ENCODE measurements around the gene COL28A1.
A peak's percentile ranks its signal among the peaks of the same experiment; 100 is the strongest.
"Not testable (repeated sequence)": the region's sequence is repeated elsewhere in the genome, so short reads cannot be mapped to it uniquely, and the experiment has no call there.

COL28A1 gene

DNA sequence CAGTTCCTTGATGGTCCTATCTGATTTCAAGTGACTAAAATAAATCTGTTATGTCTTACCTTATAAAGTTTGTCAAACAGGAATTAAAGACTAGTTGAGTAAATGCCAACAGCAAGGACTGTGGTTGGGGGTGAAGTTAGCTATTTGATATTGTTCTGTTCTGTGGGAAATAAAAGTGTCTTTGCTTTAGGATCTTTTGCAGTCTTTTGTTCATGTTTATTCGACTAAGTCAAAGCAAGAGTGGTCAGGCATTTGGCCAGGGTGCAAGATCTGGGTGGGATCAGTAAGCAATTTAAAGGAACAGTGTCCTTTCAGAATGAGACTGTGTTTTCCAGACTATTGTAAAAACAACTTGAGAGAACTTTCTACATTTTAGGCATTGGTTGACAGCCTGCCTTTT, at the start of gene COL28A1:
COL28A1 (minus strand) TSS at position 183 of the 400 bp plus-strand sequence. CDS start 2,998 bp downstream, outside the sequence.
- no peak for DNase-seq

DNA sequence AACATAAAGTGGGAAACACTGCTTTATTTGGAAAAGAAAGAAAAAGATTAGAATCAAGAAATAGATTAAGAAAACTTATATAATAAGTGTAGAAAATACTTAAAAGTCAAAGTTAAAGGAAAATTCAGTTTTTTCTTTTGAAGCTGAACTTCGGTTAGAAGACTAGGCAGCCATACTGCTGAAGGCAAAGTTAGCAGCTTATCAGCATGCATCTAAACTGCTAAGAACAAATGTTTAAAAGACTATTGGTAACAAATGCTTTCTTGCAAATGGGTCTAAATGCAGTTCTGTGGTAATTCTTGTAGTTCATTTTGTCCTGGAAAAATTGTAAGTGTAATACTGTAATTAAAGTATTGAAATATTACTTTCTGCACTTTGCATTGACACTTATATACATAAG, 49.0 kb upstream of the COL28A1 start:
- DNase-seq = no peak

DNA sequence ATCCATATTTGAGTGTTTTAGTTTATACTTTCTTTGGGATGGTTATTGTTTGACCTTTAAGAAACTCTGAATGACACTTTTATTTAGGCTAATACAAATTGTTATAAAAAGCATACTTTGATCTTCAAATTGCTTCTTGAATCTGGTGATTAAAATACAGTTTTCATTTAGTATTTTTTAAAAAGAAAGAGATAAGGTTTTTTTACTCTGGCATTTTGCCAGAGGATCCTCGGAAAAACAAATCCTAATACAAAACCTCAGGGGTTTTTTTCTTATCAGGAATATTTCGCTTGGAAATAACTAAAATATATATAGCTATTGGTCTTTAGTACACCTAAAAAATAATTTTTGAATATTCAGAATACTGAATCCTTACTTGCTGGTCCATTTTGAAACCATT, 48.1 kb upstream of the COL28A1 start:
- DNase-seq = no peak

DNA sequence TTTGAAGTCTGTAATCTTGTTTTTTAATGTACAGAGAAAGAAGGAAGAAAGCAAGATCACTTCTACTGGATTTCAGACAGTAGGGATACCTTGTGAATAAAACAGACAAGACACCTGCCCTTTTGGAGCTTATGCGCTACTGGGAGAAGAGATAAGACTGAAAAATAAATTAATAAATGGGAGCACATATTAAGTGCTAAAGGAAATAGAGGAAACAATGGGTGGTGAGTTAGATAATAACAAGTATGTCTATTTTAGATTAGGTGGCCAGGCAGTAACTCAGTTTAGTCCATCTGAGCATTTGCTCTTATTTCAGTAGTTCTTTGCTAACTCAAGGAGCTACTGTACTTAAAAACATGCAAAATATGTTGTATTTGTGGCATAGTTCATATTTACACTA, 46.9 kb upstream of the COL28A1 start:
- no peak for DNase-seq

DNA sequence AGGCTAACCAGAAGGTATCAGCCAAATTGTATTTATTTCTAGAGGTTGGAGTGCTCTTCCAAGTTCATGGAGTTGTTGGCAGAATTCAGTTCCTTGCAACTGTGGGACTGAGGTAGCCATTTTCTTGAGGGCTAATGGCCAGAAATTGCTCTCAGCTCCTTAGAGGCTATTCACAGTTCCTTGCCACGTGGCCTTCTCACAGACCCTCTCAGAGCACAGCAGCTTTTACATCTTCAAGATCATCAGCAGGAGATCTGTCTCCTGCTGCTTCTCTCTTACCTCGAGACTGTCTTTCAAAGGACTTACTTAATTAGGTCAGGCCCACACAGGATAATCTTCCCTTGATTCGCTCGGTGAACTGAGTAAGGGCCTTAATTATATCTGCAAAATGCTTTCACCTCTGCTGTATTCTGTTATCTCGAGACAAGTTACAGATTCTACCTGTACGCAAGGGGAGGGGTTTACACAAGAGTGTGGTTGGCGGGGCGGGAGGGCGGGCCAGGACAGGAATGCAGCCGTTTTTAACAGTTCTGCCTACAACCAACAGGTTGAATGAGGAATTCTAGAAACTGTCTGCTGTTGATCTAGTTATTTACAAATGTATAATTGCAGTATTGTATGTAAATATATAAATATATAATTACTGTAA, 46.0 kb upstream of the COL28A1 start:
- DNase-seq = no peak

DNA sequence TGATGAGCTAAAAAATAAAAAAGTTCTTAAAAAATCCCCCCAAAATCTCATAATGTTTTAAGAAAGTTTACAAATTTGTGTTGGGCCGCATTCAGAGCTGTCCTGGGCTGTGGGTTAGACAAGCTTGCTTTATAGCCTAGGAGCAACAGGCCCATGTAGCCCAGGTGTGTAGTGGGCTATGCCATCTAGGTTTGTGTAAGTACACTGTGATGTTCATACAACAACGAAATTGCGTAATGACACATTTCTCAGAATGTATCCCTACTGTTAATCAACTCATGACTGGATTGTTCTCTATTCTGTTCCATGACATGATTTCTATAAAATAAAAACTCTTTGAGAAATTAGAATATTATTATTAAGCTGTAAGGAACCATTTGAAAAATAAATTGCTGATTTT, 44.0 kb upstream of the COL28A1 start:
- no peak for DNase-seq

DNA sequence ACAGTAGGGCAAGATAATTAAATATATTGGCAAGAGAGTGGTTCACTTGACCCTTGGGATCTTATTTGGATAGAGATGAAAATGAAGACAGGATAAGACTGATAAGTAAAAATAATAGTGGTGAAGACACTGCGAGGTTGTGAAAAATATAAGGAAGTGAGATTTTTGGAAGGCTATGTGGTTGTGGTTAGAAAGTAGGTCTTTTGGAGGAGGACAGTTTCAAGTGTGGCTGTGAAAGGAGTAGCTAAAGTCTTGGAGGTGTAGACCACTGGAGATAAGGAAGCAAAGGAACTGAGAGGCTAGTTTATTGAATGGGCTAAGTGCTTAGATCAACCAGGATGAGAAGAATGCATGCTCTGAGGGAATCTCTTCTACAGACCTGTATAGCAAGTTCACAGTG, 42.2 kb upstream of the COL28A1 start:
- no peak for DNase-seq

DNA sequence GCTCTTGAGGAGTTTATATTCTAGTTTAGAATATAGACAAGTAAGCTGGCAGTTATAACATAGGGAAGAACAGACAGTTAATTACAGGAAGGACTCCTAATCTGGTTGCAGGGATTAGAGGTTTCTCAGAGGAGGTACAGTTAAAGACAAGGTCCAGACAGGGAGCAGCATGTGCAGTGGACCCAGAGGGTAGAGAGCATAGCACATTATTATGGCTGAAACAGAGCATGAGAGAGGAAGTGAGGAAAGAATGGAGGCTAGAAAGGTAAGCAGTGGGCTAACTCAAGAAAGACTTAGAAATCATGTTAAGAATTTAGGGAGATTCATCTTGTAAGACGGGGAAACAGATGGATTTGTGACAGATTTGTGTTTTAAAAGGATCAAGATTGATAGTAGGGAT, 40.7 kb upstream of the COL28A1 start:
- DNase-seq = no peak

DNA sequence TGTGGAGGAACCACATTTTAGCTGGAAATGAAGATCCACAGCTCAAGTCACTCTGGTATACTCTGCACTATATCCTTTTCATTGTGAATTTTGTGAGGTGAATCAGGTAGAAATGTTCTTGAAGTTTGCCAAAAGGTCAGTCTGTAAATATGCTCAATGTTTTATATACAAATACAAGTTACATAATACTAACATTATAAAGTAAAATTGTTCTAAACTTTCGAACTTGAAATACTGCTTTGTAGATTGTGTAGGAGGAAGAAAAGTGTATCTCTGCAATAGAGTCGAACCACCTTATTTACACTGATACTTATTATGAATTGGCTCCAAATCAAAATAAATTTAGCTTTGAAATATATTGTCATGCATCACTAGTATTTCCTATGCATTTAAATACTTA, 38.0 kb upstream of the COL28A1 start:
- no peak for DNase-seq

DNA sequence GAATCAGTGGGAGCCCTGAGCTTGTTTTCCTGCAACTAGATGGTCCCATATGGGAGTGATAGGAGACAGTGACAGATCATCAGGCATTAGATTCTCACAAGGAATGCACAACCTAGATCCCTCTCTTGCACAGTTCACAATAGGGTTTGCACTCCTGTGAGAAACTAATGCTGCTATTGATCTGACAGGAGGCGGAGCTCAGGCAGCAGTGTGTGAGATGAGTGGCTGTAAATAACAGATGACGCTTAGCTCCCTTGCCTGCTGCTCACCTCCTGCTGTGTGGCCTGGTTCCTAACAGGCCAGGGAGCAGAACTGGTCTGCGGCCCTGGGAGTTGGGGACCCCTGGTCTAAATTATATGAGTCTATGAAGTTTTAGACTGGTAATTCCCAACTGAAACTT, 34.9 kb upstream of the COL28A1 start:
- no peak for DNase-seq

DNA sequence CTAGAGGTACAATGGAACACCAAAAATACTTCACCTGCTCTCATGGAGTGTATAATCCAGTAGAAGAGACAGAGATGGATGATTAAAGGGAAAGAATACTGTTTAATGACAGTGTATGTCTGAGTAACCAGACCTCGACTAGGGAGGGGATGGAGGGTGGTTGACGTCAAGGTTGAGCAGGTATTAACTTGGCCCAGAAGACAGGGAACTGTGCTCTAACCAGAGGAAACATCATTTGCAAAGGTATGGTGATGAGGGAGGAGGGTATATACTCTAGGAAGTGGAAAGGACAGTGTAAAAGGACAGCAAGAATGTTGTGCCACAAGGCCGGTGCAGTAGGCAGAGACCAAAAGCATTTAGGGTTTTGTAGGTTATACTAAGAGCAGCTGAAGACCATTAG, 33.9 kb upstream of the COL28A1 start:
- no peak for DNase-seq

DNA sequence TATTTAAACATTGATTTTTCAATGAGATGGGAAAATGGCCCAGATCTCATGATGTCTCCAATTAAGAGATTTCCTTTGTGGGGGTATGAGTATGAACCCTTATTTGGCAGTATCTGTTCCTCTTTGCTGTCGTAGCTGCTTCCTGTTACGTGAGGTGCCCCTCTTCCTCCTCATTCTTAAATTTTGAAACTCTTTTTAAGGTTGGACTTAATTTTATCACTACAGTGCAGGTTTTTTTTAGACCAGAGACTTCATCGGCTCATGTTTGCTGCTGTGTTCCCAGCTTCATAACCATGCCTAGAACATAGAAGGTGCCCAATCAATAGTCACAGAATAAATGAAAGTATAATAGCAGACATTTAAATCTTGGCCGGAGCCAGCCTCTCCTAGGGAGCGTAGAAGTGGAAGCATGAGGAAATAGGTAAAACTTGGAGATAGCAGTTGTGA, 33.4 kb upstream of the COL28A1 start:
- no peak for DNase-seq

DNA sequence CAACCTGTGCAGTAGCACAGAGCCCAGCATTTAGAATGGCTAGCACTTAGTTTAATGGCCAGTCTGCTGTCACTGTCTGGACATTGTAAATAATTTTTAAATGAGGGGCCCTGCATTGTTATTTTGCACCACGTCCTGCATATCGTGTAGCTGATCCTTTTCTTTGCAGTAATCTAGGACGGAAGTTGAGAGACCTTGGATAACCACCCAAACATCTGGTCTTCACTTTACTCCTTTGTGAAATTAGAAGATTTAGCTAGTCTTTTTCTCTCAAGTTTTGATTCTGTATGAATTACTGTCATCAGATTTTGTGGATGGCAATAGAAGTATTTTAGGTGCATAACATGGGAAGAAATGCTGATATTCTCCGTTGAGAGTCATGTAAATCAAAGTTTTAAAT, 32.9 kb upstream of the COL28A1 start:
- DNase-seq = no peak

DNA sequence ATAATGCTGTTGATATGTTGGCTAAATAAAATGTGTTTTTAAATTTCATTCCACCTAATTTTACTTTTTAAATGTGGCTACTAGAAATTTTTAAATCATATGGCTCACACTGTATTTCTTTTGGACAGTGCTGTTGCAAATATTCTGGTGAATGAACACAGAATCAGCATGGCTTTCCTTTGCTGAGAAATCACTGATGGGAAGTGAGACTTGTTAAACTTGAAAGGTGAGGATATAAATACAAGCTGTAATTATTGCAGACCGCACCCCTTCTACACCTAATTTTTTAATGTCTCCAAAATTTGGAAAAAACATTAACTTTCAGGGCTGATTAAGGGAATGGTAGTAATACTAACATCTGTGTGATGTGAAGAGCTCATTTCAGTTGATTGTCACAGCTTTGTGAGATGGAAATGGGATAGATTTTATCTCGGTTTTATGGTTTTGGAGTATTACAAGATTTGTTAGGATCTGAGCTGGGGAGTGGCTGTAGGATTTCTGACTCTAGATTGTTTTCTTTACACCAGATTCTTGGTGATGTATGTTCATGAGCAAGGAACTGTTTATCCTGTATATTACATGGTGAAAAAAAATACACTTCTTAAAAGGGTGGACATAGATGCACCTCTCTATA, 32.3 kb upstream of the COL28A1 start:
- DNase-seq = no peak

DNA sequence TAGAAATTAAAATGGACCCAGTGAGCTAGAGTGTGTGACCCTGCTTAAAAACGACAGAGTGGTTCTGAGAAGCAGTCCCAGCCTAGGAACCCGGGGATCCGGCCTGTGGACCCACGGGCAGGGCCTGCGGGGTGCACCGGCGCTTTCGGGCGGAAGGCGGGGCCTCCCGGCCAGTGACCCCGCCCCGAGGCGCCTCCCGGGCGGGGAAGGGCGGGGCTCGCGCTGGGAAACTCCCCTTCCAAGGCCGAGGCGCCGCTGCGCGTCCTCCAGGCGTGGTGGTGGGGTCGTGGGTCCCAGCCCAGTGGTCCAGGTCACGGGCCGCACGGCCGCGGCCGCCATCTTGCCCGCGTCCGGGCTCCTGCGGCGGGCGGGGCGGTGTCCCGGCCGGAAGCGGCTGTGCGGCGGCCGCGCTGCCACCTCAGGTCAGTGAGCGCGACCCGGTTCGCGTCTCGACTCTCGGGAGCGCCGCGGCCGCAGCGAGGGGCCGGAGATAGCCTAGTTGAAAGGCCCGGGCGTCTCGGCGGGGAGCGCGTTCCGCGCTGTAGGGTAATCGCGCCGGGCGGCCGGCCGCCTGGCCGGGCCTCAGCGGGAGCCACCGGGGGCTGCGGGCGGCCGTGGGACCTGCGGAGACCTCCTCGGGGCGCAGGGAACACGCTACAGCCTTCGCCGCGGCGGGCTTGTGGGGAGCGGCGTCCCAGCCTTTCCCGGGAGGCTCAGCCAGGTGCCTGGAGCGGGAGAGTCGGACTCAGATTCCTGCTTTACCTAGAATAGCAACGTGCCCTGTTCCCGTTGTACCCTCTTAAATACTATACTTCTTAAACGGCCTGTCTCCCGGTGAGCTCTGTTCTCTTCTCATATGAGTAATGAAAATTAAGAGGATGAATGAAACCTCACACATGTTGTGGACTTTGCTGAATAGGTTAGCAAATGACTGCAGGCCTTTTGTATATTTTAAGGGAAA, 31.3 kb upstream of the COL28A1 start, which contains the start of gene MIOS:
MIOS (plus strand) TSS at position 234 of the 961 bp plus-strand sequence. CDS start 5,592 bp downstream, outside the sequence.
- peak in 1 of 2 experiments; percentile 86 for DNase-seq

DNA sequence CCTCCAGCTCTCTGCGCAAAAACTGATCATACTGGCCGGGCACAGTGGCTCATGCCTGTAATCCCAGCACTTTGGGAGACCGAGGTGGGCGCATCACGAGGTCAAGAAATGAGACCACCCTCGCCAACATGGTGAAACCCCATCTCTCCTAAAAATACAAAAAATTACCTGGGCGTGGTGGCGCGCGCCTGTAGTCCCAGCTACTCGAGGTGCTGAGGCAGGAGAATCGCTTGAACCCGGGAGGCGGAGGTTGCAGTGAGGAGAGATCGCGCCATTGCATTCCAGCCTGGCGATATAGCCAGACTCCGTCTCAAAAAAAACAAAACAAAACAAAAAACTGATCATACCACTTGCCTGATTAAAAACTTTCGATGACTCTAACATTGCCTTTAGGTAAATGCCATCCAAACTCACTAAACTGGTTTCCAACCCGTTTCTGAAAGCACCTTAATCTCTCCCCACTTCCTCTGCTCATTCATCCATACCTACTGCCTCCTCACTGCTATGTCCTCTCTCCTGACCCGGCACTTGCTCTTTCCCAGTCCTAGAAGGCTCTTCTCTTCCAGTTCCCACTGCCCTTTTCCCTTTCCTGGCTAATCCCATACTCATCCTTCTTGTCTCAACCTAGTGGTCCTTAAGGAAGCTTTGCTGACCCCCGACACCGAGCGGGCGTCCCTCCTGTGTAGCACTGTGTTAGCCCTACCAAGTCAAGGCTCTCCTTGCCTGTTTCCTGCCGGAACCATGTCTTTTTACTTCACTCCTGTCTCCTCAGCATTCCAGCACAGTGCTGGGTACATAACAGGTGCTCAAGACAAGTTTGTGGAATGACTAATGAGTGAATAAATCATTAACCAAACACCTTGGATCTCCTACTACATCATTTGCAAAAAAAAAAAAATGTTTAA, 30.3 kb upstream of the COL28A1 start:
- DNase-seq = peak in 1 of 2 experiments; percentile 13

DNA sequence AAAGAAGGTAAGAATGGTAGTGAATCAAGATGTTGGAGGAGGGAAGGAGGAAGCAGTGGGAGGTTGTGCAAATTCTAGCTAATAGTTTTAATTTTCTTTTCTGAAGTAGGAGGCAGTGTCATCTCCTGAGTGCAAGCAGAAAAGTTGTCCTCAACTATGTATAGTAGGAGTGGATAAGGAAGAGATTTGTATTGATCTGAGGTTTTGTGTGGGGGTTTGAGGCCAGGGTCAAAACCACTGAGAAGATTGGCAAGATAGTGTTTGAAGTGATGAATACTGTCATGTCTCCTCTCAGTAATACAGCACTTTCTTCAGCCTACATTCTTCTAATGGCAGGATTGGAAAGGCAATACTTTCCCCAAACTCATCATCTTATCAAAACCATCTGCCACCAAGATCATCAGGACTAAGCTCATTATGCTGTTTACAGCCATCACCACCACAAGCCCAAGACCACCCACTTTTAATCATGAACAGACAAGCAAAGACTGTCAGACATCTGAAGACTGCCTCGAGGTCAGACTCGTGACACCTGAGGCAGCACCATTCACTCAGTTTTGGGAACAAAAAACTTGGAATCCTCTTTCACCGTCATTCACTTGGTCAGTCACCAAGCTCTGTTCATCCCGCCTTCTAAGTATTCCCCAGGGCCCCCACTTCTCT, 29.5 kb upstream of the COL28A1 start:
- no peak for DNase-seq

DNA sequence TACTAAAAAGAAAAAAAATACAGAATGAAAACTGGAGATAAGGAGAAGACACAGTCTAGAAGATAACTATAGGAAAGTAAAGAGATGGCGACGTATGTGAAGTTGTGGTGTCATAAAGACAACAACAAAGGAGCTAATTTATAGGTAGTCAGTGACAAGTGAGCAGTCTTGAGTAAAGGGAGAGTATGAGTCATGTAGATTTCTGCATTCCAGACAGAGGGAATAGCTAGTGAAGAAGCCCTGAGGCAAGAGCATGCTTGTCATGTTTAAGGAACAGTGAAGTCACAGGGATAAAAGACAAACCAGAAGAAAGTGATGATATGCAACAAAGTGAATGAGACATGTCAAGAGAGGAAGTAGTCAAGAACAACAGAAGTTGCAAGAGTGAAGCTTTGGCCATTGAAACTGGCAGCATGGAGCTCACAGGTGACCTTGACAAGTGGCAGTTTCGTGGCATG, 28.7 kb upstream of the COL28A1 start:
- no peak for DNase-seq

DNA sequence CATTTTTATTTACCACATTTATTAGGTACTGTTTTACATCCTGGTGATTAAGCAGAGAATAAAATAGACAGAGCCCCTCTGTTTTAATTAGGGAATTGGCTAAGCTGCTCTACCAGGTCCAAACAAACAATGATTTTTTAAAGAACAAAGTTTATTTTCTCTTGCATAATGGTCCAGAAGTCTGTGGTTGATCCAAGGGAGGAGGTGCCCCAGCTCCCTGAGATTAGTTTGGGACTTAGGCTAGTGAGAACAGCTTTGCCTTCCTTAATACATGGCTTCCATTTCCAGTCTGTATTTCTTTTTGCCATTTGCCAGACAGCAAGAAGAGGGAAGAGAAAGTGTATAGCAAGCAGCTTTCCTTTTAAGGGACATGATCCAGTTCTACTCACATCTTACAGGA, 28.1 kb upstream of the COL28A1 start:
- DNase-seq = no peak

DNA sequence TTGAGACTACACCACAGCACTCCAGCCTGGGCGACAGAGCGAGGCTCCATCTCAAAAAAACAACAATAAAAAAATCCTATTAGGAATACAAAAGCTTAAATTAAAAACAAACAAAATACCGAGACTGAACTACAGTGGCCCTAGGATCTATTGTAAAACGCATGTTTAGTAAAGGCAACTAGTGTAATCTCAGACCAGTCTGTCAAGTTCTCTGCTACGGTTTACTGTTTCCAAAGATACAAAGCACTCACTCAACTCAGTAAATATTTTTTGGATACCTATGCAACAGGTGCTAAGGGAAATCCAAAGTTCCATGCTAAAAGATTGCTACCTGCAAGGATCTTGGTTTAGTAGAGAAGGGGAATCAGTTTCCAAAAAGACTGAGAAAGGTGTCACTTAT, 27.6 kb upstream of the COL28A1 start:
- DNase-seq = no peak

DNA sequence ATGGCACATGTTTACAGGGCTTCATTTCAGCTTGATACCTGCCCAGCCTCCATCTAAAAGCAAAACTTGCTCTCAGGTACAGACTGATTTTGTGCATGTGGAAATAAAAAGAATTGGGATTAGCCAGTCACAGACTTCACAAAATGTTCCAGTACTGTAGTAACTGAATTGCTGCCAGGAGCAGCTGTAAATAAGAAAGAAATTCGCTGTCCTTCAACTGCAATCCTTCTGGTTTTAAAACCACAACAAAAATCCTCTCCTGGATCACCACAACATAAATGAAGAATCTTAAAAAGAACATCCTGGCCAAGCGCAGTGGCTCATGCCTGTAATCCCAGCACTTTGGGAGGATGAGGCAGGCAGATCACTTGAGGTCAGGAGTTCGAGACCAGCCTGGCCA, 27.1 kb upstream of the COL28A1 start:
- no peak for DNase-seq

DNA sequence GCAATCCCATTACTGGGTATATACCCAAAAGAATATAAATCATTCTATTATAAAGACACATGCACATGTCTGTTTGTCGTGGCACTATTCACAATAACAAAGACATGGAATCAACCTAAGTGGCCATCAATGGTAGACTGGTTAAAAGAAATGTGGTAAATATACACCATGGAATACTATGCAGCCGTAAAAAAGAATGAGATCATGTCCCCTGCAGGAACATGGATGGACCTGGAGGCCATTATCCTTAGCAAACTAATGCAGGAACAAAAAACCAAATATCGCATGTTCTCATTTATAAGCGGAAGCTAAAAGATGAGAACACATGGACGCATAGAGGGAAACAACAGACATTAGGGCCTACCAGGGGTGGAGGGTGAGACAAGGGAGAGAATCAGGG, 25.9 kb upstream of the COL28A1 start:
- DNase-seq = not testable (repeated sequence)

Data from NCI-H526 (cell line).